CD4-positive, alpha-beta T cell treated with Interferon alpha-2 for 1 hour (primary cell): ENCODE data around the gene ITGB7.
"Not testable (repeated sequence)": the region's sequence is repeated elsewhere in the genome, so short reads cannot be mapped to it uniquely, and the experiment has no call there.

Experiments used
- DNase-seq, 2 donors: peaks; one replicate each; pipeline ENCODE4 v3.0.0-alpha.2; 2020 to 2022

Gene ITGB7

DNA sequence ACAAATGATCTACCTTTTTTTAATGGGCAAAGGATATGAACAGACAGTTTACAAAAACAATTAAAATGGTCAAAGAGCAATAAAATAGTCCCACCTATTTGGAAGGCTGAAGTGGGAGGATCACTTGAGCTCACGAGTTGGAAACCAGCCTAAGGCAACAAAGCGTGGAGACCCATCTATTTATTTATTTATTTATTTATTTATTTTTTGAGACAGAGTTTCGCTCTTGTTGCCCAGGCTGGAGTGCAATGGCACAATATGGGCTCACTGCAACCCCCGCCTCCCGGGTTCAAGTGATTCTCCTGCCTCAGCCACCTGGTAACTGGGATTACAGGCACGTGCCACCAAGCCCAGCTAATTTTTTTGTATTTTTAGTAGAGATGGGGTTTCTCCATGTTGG lies 29.6 kb downstream of the ITGB7 start:
- not testable (repeated sequence) for DNase-seq

DNA sequence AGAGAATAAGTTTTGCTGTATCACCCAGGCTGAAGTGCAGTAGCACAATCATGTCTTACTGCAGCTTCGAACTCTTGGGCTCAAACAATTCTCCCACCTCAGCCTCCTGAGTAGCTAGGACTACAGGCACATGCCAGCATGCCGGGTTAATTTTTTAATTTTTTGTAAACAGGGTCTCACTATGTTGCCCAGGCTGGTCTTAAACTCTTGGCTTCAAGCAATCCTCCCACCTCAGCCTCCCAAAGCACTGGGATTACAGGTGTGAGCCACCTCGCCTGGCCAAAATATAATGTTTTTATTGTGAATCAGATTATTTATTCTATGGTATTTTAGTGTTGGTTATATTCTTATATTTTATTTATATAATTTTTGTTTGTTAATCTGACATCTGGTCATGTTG lies 30.3 kb downstream of the ITGB7 start:
- no peak for DNase-seq

DNA sequence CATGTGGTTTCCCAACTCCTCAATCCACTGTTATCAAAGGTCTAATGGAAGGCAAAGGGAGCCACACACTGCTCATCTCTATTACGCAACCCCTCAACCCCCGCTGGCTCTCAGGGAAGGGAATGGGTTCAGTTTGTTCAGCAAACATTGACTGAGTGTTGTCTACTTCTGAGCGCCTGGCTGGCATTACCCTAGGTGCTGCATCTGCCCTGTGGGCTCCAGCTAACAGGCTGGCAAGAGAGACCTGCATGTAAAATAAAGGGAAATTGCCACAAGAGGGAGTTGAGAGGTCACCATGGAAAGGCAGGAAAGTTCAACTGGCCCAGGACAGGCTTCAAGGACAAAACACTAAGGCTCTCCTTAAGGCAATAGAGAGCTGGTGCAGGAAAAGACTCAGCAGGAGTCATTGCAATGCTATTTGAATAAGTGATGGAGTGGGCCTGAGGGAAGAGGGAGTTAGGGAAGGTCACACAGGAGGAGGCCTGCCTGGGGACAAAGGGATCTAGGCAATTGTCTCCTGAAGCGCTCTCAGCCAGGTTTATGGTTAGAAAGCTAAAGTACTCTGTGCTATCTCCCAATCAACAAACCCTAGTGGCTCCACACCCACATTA lies 32.1 kb downstream of the ITGB7 start:
- peak in 1 of 2 donors; percentile 25 for DNase-seq

DNA sequence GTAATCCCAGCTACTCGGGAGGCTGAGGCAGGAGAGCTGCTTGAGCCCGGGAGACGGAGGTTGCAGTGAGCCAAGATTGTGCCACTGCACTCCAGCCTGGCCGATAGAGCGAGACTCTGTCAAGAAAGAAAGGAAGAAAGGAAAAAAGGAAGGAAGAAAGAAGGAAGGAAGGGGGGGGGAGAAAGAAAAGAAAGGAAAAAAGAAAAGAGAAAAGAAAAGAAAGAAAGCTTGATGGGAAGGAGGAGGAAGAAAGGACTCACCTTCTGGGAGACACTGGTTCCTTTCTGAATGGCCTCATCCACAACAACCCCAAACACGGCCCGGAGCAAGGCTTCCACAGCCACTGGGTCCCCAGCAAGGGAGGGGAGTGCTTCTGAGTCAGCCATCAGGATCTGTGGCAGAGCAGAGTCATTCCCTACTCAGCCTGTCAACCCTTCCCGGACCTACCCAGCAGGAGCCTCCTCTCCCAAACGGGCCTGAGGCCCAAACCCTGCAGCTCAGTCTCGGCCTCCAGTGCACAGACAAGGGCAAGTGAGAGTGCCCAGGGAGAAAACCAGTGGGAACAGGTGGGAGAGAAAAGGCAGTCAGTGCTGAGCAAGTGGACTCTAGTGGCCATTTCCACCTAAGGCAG lies 33.9 kb downstream of the ITGB7 start:
- no peak for DNase-seq

DNA sequence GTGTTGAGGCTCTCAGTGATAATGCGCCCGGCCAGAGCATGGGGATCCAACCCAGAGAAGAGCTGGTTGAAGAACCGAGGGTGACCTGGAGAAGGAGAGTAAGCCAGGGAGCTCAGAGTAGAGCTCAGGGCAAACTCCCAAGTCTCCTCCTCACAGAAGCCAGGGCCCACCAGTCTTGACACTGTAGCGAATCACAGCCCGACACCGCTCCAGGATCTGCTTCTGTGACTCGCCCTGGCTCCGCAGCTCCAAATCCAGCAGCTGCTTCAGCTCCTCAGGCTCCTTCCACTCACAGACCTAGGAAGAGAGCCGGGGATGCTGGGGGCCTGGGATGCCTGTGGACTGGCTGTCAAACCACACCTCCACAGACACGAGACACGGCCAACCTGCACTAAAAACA lies 34.7 kb downstream of the ITGB7 start:
- no peak for DNase-seq

DNA sequence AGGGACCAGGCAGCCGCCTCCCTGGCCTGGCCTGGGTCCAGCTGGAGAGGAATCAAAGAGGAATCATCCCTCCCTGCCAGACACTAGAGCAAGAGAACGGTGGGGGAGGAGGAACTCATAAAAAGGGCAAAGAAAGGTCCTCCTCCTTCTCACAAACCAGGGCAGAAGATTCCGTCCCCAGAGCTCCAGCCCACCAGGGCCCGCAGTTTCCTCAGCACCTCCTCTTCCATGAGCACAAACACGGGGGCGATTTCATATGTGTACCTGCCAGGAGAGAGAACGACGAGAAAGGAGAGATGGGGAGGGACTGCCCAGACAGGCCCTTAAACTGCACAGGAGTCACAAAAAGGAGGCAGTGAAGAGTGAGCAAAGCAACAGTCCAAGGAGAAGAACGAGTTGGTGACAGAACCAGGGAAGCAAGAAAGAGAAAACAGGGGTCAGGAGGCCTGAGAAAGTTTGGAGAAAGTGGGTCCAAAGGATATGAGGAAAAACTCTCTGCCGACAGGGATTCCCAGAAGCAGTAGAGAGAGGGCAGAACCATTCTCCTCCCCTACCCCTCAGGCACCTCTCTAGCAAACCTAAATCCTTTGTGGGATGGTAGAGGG lies 35.2 kb downstream of the ITGB7 start:
- no peak for DNase-seq

DNA sequence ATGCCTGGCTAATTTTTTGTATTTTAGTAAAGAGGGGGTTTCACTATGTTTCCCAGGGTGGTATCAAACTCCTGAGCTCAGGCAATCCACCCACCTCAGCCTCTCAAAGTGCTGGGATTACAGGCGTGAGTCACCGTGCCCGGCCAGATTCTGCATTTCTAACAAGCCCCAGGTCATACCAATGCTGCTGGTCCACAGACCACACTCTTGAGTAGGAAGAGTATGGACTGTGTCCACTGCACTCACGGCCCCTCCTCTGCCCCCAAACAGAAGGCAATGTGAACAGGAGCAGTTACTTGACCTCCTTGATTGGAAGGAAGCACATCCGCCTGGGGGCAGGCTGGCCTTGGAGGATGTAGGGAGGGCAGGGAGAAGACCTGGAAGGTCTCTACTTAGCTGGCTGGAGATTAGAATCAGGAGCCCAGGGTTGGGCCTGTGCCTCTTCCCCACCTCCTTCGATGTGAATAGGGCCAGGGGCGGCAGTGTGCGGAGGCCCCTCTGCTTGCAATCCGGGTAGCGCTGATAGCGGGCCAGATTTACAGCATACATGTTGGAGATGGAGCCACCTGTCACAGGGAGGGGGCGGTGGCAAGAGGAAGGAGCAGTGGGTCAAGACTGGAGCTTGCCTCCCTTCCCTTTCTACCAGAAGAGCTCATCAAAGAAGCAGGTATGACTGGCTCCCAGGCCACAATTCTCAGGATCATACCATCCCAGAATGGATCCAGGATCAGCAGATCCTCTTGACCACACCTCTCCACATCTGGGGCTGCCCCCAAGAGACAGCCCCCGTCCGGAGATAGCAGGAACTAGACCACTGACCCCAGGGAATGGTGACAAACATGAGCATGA lies 36.0 kb downstream of the ITGB7 start:
- DNase-seq: no peak

DNA sequence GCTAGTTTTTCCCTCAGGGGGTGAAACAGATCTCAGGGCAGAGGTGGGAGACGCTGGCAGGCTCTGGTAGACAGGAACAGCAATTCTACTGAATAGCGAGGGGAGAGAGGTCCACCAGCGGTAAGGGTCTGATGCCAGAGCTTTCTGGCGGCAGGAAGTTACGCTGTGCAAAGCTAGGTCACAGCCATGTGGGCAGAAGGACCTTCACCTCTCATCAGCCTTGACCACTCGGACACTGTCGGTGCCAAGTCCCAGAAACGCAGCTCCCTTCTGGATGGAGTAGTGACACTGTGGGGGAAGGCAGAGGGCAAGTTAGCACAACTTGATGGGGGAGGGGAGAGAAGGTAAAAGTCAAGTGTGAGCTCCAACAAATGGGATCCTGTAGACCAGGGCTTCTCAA lies 36.8 kb downstream of the ITGB7 start:
- DNase-seq: no peak

DNA sequence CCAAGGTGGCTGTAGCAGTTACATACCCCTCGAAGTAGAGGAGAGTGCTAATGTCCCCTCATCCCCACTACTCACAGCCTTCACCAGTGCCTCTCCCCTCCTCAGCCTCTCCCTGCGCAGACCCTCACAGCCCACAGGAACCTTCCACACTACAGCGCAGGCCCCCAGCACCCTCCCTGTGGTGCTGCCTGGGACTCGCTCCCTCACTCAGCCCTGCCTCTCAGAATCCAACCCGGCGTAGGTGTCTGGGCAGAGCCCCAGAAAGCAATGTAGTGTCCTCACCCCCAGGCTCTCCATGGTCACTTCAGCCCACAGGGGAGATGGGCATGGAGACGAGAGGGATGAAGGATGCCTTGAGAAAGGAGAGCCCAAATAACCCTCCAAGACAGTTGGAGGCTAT lies 37.4 kb downstream of the ITGB7 start:
- DNase-seq: no peak

DNA sequence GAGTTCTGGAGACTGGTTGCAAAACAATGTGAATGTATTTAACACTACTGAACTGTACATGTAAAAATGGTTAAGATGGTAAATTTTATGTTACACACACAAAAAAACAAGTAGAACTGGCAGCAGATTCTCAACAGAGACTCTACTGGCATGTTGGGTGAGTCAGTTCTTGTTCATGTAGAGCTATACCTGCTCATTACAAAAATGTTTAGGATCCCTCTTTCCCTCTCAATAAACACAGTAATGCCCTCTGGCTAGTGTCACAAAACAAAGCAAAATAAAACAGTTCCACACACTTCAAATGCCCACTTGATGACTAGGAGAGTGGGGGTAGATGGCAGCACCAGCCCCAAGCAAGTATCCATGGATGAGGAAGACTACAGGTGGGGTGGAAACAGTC lies 40.2 kb downstream of the ITGB7 start:
- no peak for DNase-seq

DNA sequence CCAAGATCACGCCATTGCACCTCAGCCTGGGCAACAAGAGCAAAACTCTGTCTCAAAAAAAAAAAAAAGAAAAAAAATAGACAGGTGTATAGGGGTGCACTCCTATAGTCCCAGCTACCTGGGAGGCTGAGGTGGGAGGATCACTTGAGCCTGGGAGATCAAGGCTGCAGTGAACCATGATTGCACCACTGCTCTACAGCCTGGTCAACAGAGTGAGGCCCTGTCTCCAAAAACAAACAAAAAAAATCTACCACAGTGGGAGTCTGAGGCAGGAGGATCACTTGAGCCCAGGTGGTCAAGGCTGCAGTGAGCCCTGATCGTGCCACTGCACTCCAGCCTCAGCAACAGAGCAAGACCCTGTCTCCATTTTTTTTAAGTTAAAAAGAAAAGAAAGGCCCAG lies 44.0 kb downstream of the ITGB7 start:
- DNase-seq: not testable (repeated sequence)

DNA sequence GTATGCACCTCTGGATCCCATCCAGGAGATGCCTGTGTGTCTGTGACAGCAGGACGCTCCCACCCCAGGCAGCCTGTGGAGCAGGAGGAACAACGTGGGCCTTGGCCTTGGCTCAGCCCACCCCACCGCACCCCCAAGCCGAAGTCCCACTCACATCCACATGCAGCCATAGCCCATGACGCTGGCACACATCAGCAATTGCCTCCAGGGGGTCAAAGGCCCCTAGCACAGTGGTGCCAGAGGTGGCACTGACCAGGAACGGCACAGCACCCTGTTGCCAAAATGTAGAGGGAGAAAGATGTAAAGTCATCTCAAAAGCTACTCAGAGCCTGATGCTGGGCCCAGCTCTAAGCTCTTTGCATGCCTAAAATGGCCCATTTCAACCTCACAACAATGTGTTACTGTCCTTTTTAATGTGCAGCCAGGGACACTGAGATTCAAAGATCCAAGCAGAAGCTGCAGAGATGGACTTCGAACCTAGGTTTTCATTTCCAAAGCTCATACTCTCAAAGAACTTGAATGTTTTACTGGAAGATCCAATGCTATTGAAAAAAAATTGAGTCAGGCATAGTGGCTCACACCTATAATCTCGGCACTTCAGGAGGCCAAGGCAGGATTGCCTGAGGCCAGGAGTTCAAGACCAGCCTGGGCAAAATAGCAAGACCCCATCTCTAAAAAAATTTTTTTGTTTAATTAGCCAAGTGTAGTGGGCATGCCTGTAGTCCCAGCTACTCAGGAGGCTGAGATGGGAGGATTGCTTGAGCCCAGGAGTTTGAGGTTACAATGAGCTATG lies 45.7 kb downstream of the ITGB7 start:
- DNase-seq: no peak

DNA sequence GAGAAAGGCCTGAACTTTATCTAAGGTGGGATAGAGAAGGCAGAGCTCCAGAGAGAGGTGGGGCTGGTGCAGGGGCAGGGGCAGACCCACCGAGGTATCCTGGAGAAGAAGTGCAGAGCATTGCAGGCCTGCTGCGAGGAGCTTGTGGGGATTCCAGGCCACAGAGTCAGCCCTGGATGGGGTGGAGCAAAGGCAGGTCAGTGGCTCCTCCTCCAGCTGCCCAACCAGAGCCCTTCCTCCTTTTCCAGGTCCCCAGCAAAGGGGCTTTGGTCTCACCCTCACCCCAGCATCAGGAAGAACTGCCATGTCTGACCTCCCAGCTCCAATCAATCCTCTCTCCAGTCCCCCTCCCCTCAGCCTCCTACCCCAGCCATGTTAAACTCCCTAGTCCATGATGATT lies 46.4 kb downstream of the ITGB7 start:
- DNase-seq: no peak

DNA sequence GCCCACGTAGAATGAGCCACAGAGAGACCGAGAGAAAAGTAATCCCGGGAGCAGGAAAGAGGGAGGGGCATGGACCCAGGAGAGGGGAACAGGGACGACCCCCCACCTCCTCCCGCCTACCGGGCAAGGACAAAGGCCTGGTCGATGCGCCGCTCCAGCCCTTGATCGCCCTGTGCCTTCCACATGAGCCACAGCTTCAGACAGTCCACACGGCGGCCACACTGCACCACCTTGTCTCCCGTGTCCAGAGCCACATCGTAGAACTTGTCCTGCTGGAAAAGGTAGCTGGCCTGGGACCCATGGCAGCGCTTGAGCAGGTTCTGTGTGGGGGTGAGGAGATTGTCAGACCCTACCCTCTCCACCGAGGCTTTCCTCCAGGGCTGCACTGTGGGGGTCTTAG lies 47.1 kb downstream of the ITGB7 start:
- DNase-seq: no peak

DNA sequence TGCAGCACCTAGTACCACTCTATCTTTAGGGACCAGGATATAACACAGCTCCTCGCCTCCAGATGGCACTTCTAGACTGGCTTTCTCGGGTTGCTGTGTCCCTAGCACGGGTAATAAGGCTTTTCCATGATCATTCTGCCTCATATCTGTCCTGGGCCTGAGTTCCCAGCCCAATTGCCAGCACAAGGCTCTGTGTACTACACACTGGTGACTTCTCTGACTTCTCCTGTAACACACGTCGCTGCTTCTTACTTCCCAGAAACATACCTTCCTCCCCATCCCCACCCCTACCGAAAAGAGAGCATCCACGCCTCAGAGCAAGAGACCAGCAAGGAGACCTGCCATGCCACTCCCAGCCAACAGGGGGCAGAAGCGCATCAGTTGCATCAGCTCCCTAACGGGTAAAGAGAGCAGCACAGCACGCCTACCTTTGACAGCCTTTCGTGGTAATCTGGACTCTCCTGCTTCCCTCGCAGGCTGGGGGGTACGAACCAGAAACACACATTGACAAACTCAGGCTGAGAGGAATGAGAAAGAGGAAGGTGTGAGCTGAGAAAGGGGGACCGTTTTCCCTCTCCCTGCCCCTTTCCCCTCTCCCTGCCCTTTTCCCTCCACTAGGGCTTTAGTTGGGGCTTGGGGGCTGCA lies 47.7 kb downstream of the ITGB7 start:
- DNase-seq: peak; percentile 88 to 91

DNA sequence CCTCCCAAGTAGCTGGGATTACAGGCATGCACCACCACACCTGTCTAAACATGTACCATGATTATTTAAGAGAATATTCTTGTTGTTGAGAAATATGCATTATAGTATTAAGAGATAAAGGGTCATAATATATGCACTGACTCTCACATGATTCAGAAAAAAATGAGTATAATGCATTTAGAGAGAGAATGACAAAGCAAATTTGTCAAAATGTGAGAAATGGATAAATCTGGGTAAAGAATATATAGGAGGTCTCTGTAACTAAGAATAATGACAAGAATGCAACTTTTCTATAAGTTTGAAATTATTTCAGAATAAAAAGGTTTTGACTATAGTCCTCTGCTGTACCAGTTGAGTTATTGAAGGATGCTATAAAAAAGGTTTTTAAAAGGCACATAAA lies 54.7 kb downstream of the ITGB7 start:
- no peak for DNase-seq

DNA sequence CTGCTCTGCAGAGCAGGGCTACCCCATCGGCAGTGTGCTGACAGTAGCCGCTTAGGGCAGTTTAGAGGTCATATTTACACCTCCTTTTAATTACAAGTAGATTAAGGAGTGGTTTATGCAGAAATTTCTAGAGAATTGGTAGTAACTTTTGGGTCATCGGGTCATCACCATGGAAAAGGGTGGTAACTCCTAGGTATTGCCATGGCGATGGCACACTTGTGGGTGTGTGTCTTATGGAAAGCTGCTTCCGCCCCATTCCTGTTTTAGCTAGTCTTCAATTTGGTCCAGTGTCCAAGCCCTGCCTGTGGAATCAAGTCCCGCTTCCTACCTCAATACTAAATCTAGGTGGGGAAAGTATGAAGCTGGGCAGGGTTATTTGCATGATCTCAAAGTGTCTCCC lies 56.0 kb downstream of the ITGB7 start:
- no peak for DNase-seq

DNA sequence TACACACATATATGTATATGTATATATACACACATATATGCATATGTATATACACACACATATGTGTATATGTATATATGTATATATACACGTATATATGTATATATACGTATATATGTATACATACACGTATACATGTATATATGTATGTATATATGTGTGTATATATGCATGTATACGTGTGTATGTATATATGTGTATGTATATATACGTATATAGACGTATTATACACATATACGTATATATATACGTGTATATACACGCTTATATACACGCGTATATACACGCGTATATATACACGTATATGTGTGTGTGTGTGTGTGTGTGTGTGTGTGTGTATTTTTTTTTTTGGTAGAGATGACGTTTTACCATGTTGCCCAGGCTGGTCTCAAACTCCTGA lies 59.4 kb downstream of the ITGB7 start:
- no peak for DNase-seq

DNA sequence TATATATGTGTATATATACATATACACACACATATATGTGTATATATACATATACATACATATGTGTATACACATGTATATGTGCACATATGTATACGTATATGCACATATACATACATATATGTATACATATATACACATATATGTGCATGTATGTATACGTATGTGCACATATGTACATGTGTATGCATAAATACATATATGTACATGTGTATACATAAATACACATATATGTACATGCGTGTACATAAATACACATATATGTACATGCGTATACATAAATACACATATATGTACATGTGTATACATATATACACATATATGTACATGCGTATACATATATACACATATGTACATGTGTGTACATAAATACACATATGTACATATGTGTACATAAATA lies 59.9 kb downstream of the ITGB7 start:
- DNase-seq: no peak

DNA sequence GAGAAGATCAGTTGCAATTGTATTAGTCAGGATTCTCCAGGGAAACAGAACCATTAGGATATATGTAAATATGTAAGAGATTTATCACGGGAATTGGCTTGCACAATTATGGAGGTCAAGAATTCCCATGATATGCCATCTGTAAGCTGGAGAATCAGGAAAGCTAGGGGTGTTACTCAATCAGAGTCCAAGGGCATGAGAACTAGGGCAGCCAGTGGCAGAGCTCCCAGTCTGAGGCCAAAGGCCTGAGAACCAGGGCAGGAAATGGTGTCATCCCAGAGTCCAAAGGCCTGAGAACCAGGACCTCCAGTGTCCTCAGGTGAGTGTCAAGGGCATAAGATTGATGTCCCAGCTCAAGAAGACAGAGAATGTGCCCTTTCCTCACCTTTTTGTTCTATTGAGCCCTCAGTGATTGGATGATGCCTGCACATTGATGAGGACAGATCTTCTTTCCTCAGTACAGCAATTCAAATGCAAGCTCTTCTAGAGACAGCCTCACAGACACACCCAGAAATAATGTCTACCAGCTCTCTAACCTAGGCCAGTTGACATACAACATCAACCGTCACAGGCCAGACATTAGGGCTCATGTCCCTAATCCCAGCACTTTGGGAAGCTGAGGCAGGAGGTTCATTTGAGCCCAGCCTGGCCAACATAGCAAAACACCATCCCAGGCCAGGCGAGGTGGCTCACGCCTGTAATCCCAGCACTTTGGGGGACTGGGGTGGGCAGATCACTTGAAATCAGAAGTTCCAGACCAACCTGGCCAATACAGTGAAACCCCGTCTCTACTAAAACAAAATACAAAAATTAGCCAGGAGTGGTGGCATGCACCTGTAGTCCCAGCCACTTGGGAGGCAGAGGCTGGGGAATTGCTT lies 61.4 kb downstream of the ITGB7 start:
- no peak for DNase-seq

DNA sequence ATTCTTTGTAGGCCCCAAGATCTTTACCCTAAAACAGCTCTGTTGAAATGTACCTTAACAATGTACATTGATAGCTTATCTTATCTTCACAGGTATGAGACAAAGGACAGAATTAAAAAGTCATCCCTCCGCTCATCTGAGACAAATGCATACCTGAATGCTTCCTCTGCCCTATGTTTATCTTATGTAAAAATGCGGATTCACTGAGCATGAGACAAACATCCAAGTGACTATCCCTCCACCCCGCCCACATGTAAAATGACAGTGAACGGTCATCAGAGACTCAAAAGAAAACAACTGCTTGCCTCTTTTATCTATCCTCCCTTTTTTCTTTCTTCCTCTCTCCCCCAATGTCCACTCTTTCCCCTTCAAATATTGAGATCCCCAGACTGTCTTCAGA lies 63.7 kb downstream of the ITGB7 start:
- no peak for DNase-seq
